Stimulated activated naive CD4-positive, alpha-beta T cell (primary cell): ENCODE data around the gene TMEM131.

Source experiments
- DNase-seq, 6 experiments: peaks; one replicate each; lab custom pipeline; 2025; lab: John Stamatoyannopoulos, UW

Gene TMEM131

DNA sequence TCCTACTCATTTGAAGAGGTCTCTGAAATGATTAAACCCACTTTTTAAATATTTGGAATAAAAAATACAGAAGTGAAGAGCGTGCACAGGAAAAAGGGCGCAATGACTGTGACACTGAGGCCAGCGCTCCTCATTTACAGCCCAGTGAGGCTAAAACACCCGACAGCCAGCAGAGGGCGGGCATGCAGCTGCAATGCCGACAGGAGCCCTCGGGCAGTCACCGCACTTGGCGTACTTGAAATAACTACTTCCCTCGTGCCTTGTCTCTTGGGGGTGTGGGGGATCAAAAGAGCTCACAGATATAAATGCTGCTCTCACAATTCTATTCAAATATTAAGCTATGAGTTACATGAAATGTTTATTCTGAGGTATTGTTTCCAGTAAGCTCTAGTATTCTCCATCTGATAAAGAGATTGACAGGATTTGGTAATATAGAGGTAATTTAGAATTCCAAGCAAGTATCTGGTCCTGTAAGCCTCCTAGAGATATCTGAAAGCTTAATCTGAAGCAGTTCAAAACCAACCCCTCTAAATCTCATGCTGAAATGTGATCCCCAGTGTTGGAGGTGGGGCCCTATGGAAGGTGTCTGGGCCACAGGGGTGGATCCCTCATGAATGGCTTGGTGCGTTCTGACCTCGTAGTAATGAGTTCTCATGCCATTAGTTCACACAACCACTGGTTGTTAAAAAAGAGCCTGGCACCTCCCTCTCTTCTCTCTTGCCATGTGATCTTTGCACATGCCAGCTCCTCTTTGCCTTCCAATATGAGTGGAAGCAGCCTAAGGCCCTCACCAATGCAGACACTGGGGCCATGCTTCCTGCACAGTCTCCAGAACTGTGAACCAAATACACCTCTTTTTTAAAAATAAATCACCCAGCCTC lies 188.8 kb downstream of the TMEM131 start:
- DNase-seq = peak; percentile 42 to 73 (median 62)

DNA sequence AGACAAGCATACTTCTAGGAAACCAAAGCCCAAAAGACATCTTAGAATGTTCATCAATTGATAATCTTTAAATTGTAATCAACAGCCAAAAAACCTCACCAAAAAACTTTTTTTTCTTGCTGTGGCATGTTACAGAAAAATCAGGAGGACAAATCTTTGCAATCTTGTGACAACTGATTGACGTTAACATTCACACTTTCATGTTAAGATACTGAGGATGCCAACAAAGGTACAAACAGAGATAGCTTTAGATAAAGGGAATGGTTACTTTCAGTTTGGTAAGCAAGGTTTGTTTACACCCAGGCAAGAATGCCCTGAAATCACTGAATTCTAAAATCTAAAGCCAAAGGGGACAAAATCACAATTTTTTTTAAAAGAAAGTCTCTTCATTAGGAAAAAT lies 190.0 kb downstream of the TMEM131 start:
- DNase-seq = no peak

DNA sequence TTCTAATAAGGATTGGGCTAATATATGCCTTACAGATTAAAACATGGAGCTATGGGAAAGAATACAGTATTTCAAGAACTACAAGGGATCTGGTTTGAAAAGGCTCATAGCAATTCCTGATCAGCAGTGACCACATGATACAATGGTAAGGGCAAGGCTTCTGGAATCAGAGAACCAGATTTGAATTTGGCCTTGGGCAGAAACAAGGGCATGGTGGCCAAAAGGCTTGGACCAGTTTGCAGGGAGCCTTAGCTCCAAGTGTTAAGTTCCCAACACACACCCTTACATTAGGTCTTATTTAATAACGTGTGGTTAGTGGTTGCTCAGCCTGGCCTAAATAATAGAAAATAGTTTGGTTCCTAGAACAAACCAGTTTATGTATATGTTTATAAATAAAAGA lies 194.7 kb downstream of the TMEM131 start:
- DNase-seq = no peak

DNA sequence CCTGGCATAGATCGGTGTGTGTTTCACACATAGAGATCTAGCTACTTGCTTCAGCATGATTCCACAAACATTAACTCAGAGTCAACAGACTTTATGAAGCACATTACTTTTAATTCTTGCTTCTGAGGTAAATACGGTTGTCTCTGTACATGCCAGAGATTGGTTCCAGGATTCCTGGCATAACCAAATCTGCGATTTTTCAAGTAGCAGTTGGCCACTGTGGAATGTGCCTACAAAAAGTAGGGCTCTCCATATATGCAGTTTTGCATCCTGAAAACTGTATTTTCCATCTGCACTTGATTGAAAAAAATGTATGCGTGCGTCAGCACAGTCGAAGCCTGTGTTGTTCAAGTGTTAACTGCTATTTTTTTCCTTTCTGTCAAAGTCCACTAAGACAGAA lies 197.3 kb downstream of the TMEM131 start:
- no peak for DNase-seq

DNA sequence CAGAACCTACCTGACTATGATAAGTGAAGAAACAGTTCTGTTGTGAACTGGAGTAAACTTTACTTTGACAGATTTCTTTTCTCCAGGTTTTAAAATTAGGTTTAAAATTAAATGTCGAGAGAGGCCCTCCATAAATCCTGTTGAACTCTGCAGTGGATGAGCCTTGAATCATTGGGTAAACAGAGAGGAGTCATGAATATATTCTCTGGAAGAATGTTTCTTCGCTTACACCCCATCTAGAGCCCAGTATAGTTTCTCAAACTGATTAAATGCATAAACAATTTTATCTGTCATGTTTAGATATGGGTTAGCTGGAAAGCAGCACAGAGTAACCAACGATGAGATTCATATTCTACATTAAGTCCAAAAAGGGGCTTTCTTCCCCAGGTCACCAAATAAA lies 198.4 kb downstream of the TMEM131 start:
- DNase-seq = no peak

DNA sequence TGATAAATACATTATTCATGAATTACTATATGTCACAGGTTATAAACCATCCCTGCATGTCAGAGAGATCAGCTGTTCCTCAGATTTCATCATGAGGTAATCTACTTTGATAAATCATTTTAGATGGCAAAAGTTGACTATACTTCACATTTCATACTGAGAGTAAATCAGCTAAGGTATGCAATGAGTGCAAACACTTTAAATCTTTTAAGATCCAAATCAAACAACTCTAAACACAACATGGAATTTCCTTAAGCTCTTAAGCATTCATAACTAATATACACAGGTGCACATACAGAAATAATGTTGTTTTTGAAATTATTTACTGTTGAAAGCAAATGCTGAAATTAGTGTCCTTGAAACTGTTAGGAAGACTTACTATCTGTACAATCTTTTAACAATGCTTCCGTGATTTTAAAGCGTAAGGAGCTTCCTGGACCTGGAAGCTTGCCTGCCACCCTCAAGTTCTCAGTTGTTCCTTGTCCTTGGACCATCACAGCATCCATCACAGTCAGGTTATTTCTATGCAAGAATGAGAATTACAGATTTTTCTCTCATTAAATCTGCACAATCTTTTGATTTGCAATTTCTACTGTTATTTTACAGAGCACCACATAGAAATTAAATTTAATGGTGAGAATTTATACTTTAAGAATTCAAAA lies 199.2 kb downstream of the TMEM131 start:
- DNase-seq = no peak

DNA sequence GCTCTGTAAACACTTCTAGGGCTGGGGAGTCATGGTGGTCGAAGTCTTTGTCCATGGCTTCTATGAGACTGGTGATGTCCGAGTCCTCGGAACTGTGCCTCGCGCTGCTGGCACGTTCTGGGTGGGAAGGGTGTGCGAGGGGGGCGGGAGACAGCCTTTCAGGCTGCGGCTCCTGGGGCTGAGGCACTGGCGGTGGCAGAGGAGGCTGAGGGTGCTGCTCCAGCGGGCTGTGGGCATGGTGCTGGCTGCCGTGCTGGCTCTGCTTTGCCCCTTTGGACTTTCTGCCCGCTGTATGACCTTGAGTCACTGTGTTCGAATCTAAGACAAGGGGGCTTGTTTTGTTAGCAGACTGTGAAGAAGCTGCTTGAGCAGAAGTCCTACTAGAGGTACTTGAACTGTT lies 203.3 kb downstream of the TMEM131 start:
- no peak for DNase-seq

DNA sequence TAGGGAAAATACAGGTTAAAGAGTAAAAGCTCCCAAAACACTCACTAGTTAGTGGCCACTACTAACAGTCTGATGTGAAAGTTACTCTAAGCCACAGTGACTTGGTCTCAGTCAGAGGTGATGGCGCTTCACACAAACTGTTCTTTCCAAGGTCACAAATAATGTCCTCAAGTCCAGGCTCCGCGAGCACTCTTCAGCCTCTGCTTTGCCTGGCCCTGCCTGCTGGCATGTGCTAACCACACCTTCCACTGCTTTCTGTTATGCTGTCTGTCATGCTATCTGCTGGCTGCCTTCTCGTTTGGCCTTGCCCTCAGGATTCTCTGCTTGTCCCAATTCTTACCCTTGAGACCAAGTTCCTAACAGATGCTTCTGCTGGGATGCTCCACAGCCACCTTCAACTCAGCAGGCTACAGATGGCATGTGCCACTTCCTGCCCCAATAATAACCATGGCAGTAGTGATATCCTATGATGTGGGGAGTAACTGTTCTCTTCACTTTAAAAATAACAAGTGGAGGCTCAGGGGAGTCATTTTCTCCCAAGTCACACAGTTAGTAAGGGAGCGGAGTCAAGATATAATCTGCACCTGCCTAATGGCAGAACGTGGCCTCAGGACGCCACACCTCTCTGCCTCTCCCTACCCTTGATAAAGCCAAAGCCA lies 206.6 kb downstream of the TMEM131 start:
- DNase-seq = no peak

DNA sequence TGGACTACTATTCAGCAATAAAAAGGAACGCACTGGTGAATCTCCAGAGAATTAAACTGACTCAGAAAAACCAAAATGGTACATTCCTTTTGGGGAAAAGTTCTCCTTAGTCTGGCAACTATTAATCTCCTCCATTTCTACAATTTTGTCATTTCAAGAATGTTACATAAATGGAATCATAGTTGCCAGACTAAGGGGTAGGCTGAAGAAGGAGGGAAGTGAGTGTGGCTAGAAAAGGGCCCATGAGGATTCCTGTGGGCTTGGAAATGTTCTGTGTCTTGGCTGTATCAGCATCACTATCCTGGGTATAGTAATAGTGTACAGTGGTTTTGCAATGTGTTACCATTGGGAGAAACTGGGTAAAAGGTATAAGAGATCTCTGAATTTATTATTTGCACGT lies 209.9 kb downstream of the TMEM131 start:
- DNase-seq = no peak

DNA sequence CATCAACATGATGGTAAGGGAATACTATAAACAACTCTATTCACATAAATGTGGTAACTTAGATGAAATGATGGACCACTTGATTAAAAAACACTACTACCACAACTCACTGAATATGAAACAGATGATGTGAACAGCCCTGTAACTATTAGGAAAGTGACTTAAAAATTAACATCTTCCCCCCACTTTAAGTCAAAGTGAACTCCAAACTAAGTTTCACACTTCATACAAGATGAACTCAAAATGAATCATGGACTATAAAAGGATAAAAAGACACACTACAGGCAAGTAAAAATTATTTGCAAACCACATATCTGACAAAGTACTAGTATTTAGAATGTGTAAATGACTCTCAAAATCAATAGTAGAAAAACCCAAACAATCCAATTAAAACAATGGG lies 210.8 kb downstream of the TMEM131 start:
- DNase-seq = no peak

DNA sequence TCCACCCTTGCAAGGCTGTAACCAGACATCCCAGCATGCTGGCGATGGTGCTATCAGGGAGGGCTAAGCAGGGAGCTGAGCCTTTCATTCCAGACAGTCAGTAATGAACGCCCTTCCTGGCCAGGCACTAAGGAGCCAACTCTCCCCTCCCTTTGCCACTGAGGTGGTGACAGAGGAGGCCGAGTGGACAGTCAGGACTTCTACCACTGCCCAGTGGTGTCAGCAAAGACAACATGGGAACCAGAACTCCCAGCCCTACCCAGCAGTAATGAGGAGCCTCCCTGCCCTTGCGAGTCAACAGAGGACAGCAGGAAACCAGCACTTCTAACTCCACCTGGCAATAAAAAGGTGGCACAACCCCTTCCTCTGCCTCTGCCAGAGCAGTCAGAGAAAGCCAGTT lies 213.8 kb downstream of the TMEM131 start:
- no peak for DNase-seq

DNA sequence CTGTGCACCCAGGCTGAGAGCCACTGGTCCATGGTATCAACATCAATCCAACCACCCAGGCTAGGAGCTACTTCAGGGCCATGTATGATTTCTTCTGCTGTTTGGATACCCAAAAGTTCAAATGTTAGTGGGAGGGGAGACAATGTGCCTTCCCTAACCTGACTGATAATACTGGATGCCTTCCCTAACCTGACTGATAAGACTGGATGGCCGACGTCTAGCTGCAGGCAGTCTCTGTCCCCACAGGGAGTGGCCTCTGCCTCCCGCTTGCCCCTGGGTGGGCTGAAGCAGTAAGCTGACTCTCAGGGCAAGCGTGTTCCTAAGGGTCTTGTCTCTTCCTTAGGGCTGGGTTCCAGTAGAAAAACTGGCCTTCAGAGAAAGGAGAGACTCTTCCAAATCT lies 216.6 kb downstream of the TMEM131 start:
- DNase-seq = no peak

DNA sequence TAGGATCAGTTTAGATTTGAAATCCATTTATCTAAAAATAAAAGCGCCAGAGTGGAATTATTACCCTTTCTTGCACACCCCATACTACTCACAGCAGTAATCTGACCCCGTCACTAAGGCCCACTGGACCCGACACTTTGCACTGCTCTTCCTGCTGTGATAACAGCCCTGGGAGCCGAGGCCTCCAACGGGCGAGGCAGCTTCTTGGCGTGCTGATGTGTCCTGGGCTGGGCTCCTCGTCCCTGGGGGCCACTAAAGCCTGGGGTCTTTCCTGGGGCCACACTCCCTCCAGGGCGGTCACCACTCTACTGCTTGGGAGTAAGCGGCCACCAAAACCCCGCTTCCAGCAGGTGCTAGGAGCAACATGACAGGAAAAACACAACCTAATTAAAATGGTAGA lies 220.7 kb downstream of the TMEM131 start:
- DNase-seq = no peak

DNA sequence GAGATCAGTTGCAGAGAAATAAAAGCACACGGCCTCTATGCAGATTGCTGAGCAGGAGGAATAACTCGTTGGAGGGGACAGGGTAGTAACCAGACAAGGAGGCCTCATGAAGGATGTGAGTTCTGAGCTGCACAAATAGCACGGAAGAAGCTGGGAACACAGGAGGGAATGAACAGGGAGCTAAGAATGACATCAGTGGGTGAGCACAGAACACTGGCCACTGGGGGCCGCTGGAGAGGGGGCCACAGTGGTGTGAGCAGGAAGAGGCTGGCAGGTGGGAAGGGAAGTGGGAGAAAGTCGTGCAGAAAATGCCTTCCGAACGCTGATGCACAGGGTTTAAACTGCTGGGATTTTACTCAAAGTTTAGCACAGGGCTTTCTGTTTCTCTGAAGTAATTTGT lies 221.3 kb downstream of the TMEM131 start:
- DNase-seq = no peak

DNA sequence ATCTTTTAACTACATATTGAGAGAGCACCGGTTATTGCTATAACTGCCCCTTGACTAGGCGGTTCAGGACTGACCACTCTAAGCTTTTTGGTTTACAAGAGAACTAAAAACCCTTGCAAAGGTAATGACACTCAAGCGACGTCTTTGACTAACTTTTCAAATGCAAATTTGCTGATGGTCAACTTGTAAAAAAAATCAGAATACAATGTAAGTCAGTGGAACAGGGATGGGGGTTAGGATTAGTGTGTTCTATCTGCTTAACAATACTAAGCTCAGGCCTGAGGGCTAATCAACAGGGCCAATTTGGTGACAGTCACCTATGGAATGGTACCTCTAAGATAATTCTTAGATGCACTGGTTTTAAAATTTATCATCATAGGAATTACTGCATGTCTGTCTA lies 225.3 kb downstream of the TMEM131 start:
- no peak for DNase-seq

DNA sequence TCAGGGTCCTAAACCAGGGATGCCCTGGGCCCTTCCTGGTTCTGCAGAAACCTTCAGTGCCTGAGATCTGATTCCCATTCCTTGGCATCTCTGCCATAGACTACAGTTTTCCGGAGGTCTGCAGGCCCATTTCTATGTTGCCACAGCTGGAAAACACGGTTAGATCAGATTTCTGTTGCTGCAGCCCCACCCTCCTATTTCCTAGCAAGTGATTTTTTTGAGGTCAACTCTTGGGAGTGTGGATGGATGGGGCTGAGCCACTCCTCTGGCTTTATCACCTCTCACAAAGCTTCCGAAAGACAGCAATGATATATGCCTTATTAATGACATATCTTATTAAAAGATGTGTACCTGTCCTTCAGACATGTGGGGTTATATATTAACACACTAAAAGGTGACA lies 226.0 kb downstream of the TMEM131 start:
- DNase-seq = no peak

DNA sequence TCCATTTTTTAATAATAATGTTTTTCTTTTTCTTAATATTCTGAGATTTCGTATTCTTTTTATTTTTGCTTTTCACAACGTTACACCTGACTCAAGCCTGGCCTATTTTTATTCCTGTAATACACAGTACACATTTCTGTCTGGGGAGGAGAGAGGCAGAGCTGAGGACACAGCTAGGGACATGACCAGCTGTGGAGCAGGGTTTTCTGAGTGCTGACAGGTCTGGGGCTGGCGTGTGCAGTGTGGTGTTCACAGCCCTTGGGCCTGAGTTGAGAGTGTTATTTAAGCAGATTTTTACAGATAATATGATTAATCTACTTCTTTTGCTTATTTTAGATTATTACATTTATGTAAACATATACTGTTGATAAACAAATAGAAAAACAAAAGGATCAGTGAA lies 226.4 kb downstream of the TMEM131 start:
- DNase-seq = no peak

DNA sequence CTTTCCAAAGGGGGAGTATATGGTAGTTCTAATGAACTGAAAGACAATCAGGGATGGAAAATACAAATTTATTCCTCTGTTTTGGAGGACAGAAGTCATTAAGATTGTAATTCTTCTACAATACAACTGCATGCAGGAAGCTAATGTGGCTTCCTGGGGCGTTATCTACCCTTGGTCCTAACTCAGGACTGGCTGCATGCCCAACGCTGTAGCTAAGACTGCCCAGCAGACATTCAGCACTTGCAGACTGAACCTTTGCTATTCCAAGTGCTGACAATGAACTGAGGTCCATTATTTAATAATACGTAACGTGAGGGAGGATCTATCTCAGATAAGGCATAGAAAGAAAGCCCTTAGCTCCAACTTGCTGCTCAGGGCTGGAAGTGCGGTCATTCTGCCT lies 229.2 kb downstream of the TMEM131 start:
- DNase-seq = no peak

DNA sequence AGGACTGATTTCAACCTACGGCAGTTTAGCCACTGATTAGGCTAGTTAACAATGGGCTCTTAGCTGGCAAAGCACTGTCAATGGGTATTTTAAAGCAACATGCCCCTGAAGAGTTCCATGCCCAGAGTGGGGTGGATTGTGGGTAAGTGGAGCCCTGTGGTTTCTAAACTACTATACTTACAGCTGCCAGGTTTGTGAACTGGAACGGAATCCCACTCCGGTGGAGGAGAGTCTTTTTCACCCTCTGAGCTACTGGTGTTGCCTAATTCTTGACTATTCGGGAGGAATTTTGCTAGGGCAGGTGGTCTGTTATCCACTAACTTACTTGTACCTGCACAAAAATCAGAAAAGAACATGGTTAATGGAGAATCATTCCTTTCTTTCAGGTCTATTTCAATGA lies 229.8 kb downstream of the TMEM131 start:
- no peak for DNase-seq

DNA sequence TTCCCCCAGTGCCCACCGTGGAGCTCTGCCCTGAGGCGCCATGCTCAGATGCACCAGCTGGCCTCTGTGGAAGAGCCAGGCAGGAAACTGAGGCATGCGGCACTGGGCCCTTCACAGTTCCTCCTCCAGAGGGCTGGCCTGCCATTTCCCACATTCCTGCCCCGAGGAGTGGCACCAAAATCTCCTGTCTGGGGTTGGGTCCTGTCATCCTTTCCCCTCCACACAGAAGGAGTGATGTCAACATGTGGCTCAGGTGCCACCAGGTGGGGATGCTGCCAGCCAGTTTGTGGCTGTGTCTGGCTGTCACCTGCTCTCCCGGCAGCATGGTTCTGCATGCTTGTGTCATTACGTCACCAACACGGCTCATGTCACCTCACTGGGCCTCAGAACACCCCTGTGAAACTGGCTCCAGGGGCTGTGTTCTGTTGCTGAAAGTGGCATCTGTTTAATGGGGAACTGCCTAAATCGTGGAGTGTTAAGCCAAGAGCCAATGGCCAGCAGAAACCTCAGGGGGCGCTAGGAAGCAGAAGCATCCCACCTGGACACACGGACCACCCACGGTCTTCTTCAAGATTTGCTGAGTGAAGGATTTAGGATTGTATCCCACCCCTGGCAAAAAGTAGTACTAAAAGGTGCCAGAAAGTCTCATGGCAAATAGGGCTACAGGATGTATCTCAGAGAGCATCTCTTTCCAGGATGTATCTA lies 231.0 kb downstream of the TMEM131 start:
- DNase-seq = no peak

DNA sequence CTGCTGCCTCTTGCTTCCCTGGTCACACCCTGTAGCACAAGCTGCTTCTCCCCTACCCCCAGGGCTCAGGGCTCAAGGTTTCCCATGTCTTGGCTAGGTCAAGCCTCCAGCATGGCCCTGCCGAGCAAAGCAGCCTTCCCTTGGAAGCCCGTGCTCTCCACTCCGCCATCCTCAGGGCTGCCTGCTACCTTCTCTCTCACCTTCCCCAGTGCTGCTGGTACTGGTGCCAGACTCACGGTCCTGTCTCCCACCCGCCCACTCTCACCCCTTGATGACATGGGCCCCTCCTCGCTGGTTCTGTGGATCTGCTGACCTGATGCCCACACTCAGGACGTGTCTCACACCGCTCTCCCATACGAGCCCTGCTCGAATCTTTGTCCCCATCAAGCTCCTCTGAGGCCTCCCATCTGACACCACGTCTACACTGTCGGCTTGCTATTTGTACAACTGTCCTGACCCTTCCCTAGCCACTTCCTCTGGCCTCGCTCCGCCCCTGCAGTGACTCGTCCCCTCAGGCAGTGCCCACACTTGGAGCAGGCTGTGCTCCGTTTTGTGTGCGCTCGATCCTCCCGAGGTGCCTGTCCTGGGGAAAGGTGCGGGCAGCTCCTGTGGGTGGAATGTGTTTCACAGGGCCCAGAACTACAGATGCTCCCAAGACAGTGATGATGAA lies 232.4 kb downstream of the TMEM131 start:
- no peak for DNase-seq

DNA sequence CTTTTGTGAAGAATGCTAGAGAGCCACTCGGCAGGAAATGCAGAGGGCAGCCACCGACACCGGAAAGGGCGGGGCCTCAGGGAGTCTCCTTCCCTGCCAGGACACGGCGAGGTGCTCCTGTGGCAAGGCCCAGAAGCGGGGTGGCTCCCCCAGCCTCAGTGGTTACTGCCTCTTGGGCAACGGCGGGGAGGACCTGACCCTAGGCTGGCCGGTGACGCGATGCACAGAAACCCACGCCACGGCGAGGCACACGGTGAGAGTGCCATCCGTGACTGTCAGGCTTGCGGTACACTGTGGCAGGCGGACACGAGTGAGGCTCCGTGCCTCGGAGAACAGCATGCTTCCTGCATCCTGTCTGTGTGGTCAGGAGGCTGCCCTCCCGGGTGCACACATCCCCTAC lies 234.6 kb downstream of the TMEM131 start:
- DNase-seq = peak in 5 of 6 experiments; percentile 16 to 47 (median 36)
